NCI-H748 (cell line): ENCODE measurements around the gene MYL10.

Experiments
- DNase-seq: peaks from one replicate; lab custom pipeline; 2025; ENCODE audit not compliant: unreplicated experiment; lab: John Stamatoyannopoulos, UW

Gene MYL10

DNA sequence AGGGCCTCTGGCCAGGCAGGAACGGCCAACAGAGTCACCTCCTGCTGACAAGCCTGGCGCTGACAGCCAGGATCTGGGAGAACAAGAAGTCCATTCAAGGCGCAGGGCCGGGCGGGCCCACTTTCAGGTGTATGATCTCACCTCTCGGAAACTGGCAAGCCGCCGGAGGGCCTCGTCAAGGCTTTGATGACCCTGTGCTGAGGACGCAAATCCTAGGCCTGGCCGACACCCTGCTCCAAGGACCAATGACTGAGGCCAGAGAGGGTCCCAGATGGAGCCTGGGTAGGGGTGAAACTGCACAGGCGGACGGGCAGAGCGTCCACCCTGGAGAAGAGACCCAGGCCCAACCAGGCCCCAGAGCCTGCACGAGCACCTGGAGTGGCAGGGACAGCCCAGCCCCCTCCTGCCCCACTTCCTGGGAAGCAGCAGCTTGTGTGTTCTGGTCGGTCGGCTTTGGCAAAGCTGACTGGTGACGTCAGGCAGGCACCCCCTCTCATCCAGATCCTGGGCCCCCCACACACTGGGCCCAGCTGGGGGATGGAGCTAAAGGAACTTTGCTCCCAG lies 30.6 kb downstream of the MYL10 start:
- DNase-seq: no peak

DNA sequence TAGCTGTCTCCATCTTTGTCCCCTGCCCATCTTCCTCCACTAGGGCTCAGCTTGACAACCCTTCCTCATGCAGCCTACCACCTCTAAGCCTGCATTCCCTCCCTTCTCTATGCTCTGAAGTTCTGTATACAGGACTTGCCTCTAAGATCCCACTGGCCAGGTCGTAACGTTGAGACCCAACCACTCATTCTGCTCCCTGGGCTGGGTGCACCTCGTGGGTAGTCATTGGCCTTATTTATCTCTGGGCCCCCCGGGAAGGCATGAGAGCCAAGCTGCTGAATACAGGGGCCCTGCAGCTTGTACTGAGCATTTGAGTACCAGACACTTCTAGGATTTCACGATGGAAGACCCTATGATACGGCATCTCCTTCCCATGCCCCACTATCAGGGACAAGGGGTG lies 31.2 kb downstream of the MYL10 start:
- DNase-seq: no peak

DNA sequence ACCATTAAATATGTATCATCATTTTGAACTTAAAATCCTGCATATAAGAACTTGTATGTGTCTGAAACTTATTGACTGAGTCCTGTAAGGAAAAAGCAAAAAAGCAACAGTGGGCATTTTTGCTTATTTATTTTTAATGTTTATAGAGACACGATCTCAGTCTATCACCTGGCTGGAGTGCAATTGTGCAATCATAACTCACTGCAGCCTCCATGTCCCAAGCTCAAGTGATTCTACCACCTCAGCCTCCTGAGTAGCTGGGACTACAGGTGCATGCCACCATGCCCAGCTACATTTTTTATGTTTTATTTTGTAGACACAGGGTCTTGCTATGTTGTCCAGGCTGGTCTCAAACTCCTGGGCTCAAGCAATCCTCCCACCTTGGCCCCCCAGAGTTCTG lies 32.2 kb downstream of the MYL10 start:
- DNase-seq: no peak

DNA sequence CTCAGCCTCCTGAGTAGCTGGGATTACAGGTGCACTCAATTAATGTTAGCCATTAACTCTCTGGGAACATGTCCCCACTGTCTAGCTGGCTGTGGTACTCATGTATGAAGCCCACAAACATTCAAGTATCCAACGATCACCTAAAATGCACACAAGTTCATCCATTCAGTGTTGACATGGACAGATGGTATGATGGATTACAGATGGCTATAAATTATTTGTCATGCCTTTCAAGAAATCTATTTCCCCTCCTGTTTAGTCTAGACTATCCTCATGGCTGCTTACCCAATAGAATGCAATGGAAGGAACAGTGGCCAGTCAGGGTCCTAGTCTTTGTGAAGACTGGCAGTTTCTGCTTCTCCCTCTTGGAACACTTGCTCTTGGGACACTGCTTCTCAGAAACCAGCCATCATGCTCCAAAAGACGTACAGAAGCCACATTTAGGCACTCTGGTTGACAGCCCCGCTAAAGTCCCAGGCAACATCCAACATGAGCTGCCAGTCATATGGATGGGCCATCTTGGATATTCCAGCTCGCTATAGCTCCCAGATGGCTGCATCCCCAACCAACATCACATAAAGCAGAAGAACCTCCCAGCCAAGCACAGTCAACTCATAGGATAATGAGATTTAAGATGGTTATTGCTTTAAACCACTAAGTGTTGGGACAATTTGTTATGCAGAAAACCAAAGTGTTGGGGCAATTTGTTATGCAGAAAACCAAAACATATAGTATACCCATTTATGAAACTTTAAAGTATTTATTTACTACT lies 33.1 kb downstream of the MYL10 start:
- no peak for DNase-seq

DNA sequence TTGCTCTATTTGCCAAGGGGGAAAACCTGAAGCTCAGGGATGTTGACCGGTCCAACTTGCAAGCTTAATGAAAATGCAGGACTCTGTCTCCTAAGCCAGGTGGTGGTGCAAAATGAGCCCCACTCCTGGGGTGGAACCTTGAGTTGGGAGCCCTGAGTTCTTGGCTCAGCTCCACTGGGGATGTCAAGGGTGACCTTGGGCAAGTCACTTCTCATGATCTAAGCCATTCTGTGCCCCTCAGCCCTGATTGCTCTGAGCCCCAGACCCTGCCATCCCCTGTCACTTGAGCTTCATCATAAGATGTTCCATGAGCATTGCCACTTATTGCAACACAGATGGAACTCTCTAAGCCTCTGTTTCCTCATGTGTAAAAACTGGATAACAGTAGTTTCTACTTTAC lies 33.9 kb downstream of the MYL10 start:
- no peak for DNase-seq

DNA sequence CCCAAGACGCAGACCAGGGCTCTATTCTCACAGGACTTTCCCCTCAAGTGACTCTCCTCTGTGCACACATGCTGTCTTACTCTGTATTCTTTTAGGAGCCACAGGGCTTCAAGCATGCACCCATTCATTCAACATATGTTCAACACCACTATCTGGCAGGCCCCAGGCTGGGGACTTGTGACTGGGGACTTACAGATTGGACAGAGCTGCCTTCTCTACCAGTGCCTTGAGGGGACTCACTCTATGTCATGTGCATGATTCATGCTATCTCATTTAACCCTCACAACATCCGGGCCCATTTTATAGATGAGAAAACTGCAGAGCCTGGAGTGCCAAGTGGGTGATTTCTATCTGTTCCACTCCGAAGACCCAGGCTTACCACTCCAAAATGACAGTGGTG lies 34.3 kb downstream of the MYL10 start:
- no peak for DNase-seq

DNA sequence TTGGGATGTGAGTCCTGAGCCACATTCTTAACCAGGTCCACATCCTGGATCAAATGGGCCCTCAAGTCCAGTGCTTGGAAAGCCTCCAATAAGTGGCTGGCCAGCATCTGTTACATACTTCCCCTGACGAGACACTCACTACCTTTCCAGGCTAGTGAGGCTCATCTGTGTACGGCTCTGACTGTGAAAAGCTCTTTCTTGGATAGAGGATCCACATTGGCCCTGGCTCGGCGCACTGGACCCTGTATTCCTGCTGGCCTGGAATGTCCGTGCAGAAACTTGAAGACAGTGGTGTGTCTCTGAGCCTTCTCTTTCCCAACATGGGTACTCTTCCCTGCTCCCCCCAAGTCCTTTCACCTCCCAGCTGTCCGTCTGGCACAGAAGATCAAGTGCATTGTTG lies 35.5 kb downstream of the MYL10 start:
- no peak for DNase-seq

DNA sequence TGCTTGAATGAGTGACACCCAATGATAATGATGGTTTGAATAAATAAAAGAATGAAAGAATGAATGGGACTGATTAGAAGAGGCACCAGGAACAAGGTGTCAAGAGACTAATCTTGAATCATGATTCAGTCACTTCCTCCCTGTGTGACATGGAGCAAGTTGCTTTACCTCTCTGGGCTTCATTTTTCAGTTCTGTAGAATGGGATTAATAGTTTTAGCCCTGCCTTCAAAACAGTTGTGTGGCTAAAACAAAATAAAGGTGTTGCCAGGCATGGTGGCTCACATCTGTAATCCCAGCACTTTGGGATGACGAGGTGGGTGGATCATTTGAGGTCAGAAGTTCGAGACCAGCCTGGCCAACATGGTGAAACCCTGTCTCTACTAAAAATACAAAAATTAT lies 37.6 kb downstream of the MYL10 start:
- DNase-seq: no peak

DNA sequence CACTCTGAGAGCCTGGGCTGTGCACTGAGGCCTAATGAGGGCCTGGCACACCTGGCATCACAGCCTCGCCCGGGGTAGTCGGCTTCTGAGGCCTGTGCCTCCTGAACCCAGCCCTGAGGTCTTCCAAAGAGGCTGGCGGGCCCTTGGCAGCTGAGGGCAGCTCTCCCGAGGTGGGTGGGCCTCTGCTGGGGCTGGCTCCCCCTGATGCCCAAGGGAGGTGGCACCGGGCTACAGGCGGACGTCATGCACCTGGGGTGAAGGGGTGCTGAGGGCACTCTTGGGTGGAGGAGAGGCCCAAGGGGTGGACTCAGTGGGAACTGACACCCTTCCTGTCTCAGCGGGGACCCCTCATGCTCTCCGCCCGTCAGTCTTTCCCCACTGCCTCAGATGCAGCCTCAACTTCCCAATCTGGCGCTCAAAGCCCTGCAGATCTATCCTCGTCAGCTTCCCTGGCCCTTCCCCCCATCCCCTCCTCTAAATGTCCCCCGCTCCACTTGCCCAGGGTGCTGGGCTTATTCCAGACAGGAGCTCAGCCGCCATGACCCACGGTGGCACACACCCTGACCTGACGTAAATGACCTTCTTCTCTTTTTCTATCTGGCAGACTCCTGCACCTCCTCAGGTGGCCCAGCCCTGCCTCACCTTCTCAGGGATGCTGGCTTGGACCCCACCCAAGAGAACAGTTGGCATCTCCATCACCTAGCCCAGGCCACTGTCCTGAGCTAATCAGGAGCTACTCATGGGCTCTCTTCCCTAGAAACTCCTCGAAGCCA lies 38.2 kb downstream of the MYL10 start:
- no peak for DNase-seq

DNA sequence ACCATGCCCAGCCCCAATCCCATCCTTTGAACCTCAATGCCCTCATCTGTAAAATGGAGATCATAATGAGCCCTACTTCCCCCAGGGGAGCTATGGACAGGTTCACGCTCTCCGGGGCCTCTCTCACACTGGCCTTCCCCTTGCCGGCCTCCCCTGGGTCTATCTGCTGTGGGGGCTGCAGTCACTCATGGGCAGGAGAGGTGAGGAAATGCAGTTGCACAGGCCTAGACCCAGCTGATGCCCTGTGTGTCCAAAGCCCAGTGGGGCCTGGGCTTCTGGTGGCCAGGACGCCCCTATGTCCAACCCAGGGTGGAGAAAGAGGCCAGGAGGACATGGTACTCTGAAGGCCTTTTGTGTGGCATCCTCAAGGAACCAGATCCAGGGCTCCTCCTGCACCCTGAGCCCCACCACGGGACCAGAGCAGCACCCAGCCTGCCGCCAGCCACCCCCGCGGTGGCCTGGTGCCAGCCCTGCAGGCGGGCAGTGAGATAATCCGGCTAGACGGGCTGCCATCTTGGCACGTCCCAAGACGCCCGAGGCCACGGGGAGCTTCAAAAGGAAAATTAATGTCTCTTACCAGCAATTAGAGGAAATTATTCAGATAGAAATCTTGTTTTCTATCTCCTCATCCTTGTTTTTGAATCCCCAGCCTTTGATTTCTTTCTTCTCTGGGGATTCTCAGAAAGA lies 39.0 kb downstream of the MYL10 start:
- no peak for DNase-seq

DNA sequence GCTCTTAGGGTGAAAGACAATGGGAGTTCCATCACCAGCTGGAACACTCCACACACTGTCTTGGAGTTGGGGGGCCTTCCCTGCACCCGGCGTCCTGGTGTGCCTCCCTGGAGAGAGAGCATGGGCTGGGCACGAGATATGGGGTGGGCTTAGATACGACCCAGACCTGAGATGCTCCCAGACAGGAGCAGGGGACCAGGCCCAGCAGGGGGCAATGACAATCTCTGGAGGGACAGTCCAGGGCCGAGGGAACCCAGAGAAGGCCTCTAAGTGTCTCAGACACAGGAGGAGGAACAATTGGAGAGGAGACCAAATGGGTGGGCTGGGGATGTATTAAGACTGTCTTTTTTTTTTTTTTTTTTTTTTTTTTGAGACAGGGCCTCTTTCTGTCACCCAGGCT lies 40.0 kb downstream of the MYL10 start:
- DNase-seq: no peak

DNA sequence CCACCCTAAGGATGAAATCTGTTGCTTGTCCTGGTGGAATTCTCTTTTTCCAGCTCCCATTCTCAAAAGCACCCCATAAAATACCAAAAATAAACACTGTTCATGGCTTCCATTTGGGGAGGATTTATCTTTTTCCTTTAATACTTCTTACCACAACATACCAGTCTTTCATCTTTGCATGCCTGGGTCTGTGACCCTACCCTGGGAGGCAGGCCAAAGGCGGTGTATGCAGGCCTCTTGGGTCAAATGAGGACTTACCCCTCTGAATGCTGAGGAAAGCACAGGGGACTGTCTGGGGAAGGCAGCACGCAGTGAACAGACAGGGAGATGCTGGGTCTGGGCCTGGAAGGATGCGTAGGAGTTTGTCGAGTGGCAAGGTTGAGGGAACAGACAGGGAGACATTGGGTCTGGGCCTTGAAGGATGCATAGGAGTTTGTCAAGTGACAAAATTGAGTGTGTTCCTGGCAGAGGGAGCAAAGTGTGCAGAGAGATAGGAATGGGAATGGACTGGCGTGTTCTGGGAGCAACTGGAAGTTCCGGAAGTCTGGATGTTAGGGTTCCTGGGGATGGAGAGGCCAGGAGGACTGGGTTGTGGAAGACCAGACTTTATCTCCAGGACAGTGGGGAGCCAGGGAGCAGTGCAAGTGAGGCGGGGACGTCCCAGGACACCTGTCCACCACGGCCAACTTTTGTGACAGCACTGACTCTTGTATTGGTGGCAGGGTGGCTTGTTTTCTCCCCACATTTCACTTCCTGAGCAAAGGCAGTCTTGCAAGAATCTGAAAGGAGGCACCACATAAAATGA lies 40.8 kb downstream of the MYL10 start:
- DNase-seq: no peak

DNA sequence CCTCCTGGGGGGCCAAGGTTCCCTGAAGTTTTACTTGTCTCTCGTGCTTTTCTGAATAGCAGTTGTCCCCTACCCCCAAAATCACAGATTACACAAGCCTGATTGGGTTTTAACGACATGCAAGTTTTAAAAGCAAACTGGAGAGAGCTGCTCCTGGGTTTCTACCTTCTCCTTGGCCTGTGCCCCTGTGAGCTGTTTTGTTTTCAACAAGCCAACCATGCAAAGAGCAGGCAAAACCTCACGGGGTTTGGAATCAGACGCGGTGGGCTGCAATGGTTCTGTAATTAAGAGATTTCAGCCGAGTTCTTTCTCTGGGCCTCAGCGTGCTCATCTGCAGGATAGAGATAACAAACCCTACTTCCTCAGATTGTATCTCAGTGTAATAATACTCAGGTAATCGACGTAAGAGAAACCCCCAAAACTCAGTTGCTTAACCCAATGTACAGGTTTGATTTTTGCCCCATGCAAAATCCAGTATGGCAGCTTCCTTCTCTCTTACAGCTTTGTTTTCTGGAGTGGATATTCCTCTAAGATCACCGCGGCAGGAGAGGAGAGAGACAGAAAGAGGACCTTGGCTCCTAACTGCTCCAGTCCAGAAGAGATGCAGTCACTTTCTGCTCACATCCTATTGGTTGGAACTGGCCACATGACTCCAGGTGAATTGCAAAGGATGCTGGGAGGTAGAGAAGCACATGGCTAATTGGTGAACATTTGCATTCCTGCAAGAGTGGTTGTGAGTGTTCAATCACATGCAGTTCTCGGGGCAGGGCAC lies 42.0 kb downstream of the MYL10 start:
- DNase-seq: no peak

DNA sequence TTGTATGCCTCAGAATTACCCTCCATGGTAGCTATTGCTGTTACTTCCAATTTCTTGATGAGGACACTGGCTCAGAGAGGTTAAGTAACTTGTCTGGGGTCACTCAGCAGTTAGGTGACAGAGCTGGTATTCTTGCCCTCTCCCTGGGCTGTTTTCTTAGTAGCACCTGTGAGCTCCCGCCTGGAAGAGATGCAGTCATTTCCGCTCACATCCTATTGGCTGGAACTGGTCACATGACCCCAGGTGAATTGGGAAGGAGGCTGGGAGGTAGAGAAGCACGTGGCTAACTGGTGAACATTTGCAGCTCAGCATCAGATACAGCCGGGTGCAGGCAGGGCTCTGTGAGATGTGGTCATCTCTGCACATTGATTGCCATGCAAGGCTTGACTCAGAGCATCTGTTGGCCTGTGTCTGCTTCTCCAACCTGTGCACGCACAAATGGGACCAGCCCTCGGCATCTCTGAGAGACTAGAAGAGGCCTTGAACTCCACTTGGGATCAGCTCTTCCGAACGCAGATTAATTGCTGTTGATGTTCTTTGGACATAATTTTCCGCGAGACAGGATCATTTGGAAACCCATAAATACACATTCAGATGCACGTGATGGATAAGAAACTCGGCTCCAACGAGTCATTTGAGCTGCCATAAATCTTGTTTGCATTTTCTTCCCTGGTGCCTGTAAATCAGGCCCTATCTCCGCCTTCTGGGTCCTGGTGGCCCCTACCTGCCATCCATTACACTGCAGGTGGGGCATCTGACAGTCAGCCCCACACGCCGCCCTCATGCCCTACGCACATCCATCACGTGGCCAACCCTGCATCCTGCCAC lies 42.8 kb downstream of the MYL10 start:
- DNase-seq: peak; percentile 34

DNA sequence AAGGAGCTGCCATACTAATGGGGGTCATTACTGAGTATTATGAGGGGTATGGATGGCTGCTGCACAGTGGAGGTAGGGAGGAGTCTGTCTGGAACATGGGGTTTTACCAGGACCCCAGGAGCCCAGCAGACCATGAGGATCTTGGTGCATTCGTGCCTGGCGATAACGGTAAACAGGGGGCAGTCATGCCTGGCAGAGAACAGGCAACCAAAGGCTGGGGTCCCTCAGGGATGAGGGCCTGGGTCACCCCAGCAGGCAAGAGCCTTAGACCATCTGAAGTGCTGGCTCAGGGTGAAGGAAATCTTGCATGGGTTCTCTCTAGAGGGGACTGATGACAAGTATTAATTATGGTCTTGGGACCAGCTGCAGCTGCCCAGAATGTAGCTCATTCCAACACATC lies 46.1 kb downstream of the MYL10 start:
- no peak for DNase-seq

DNA sequence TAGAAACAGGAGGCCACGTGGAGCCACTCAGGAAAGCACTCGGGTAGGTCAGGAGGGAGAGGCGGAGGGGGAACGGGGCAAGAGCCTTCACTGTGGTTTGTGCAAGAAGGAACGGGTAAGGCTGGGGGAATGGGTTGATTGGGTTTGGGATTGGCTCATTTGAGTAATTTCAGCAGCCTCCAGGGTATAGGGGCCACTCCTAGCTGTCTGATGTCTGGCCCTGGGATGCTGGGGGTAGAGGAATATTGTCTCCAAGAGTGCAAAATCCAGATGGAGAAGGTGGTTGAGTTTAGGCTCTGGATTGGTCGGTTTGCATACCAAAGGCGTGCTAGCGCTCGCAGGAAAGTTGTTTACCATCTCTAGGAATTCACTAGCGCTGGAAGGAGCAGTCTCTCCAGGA lies 47.2 kb downstream of the MYL10 start:
- DNase-seq: no peak

DNA sequence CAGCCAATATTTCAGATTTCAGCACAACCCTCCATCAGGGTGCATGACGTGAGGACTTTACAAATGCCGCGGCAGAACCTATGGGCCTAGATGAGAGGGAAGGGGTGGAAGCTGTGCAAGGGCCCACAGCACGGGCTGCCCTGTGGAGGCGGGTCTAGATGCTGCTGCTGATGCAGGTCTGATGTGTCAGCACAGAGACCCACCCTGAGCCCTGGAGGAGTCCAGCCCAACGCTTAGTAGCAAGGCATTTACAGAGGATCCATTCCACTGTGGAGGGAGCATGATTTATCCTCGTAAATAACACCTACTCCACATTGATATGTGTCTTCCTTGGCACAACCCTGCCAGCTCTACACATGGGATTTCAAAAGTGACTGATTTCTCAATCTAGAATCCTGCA lies 48.5 kb downstream of the MYL10 start:
- no peak for DNase-seq

DNA sequence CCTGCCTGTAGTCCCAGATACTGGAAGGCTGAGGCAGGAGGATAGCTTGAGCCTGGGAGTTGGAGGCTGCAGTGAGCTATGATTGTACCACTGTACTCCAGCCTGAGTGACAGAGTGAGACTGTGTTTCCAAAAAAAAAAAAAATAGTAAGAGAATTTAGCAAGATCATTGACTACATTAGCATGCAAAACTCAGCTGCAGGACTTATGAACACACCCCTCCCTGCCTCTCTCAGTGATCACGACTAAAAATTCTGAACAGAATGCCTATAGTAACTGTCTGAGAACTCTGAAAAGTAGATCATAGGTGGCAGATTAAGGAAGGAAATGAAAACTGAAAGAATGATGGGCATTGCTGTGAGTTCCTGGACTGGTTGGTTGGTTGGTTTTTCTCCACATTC lies 50.5 kb downstream of the MYL10 start:
- DNase-seq: no peak

DNA sequence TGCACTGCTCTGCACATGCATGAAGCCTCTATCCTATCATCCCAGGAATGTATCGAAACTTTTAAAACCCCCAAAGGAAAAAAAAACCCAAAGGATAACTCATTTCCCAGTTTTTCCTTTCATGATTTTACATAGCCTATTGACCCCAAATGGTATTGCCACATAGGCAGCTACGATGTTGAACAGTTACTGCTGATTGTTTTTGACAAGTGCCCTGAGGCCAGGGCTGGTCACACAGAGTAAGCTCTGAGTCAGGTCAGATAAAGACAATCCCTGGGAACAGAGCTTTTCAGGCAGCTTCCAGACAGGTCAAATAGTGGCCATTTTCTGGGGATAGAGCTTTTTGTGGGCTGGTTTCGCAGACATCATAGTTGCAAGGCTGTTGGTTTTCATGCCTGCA lies 52.1 kb downstream of the MYL10 start:
- no peak for DNase-seq
